Astrocyte (in vitro differentiated cells and primary cell): Measurements from ENCODE around the gene MTARC1. TPM values are rescaled to one million over a fixed set of nuclear protein-coding genes. Genes with fewer than 3 reads are reported as not detected.

Experiments used
- DNase-seq: peaks from one replicate; pipeline ENCODE4 v3.0.0-alpha.2; 2010; ENCODE audit warnings: low read depth
- FAIRE-seq: peaks from 2 replicates; lab custom pipeline; 2011; peaks lifted over from hg19 to GRCh38; lab: Jason Lieb, UNC
- H2AFZ ChIP-seq: 2 replicates; pipeline ENCODE4 v1.6.0; 2012; ENCODE audit warnings: low read depth, low read length, inconsistent platforms
- H3K27ac ChIP-seq: 2 replicates; pipeline ENCODE4 v1.5.1; 2011; ENCODE audit warnings: low read depth, low read length, inconsistent platforms
- H3K27me3 ChIP-seq: 2 replicates; pipeline ENCODE4 v1.6.0; 2011; ENCODE audit warnings: low read length, inconsistent platforms; ENCODE audit not compliant: insufficient read depth
- H3K36me3 ChIP-seq: 2 replicates; pipeline ENCODE4 v1.5.1; 2011; ENCODE audit warnings: low read length, inconsistent platforms; ENCODE audit not compliant: insufficient read depth
- H3K4me1 ChIP-seq: 2 replicates; pipeline ENCODE4 v1.5.1; 2011; ENCODE audit warnings: low read length, inconsistent platforms; ENCODE audit not compliant: insufficient read depth
- H3K4me2 ChIP-seq: 2 replicates; pipeline ENCODE4 v1.6.0; 2012; ENCODE audit warnings: low read length, inconsistent platforms
- H3K4me3 ChIP-seq: 2 replicates; pipeline ENCODE4 v1.5.1; 2011; ENCODE audit warnings: low read depth, mild to moderate bottlenecking, low read length, inconsistent platforms; ENCODE audit not compliant: insufficient read depth
- H3K79me2 ChIP-seq: 2 replicates; pipeline ENCODE4 v1.6.0; 2012; ENCODE audit warnings: mild to moderate bottlenecking, low read length, inconsistent platforms; ENCODE audit not compliant: insufficient read depth
- H3K9ac ChIP-seq: 2 replicates; pipeline ENCODE4 v1.6.0; 2012; ENCODE audit warnings: mild to moderate bottlenecking, low read length, inconsistent platforms
- H3K9me3 ChIP-seq: 2 replicates; pipeline ENCODE4 v1.5.1; 2012; ENCODE audit warnings: low read depth, mild to moderate bottlenecking, low read length, inconsistent platforms; ENCODE audit not compliant: insufficient read depth
- H4K20me1 ChIP-seq: 2 replicates; pipeline ENCODE4 v1.6.0; 2012; ENCODE audit warnings: low read length, inconsistent platforms; ENCODE audit not compliant: insufficient read depth
- H3K27ac Mint-ChIP-seq: one replicate; pipeline ENCODE4 v1.8.0; 2021; ENCODE audit warnings: mild to moderate bottlenecking, mixed read lengths; ENCODE audit not compliant: unreplicated experiment
- H3K27me3 Mint-ChIP-seq: one replicate; pipeline ENCODE4 v1.8.0; 2021; ENCODE audit warnings: low read depth, mixed read lengths; ENCODE audit not compliant: unreplicated experiment
- H3K36me3 Mint-ChIP-seq: one replicate; pipeline ENCODE4 v1.8.0; 2021; ENCODE audit warnings: low read depth, mixed read lengths; ENCODE audit not compliant: unreplicated experiment
- H3K4me1 Mint-ChIP-seq: one replicate; pipeline ENCODE4 v1.8.0; 2021; ENCODE audit warnings: low read depth, mixed read lengths; ENCODE audit not compliant: unreplicated experiment
- H3K4me3 Mint-ChIP-seq: one replicate; pipeline ENCODE4 v1.8.0; 2021; ENCODE audit warnings: mild to moderate bottlenecking, moderate library complexity, mixed read lengths; ENCODE audit not compliant: unreplicated experiment
- H3K9me3 Mint-ChIP-seq: one replicate; pipeline ENCODE4 v1.8.0; 2021; ENCODE audit warnings: mild to moderate bottlenecking, mixed read lengths; ENCODE audit not compliant: unreplicated experiment
- EZH2 ChIP-seq: IDR thresholded peaks from 2 replicates; pipeline ENCODE4 v1.6.1; 2012; ENCODE audit warnings: mild to moderate bottlenecking, low read length, inconsistent platforms; ENCODE audit not compliant: insufficient read depth
- total RNA-seq: library from RNA; stranded (reverse); gene quantifications from 2 replicates; pipeline ENCODE4 v1.2.1, GENCODE V29; 2021
- TF ChIP-seq, protein P1 (sequence below): IDR thresholded peaks from 2 replicates; pipeline ENCODE4 v1.5.1; 2011; ENCODE audit warnings: low read depth, mild to moderate bottlenecking, inconsistent platforms, low read length, moderate library complexity; ENCODE audit not compliant: insufficient read depth

MTARC1 gene
- total RNA-seq, 1 donor from 2014 or later = 8.5 TPM

DNA sequence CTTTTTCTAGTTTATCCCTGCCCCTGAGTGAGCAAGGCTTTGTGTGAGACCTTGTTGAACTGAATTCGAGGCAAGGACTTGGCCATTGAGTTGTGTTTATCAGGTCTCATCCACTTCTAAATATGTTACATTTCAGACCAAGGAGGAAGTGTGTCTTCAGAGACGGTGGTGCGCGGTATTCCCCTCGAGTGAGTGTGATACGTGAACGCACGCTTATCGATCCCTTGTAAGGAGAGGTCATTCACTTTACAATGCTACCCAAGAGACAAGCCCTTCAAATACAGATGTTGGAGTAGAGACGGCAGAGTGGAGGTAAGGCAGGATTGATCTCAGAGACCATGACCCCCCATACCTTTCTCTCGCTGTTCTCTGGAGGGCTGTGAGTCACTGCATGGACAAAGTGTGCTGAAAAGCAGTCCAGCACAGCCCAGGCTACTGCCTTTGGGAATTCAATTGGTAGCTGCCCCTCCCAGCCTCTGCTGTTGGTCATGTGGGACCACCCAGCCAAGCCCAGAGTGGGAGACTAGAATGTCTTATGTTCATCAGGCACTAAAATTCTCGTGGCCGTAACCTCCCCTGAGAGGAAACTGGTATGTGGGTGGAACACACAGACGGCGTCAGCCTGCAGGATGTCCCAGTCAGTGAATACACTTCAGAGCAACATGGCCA, 16.3 kb upstream of the MTARC1 start:
- no peaks in the 10 kb centered on the region for H3K9me3 Mint-ChIP-seq
- Histone ChIP-seq H3K79me2 (no peaks in the 10 kb centered on the region), H3K4me3 (no peak overlapping the region), H3K9ac (no peak overlapping the region), H3K4me1 (no peaks in the 10 kb centered on the region), H3K4me2 (no peak overlapping the region), H3K27me3 (no peaks in the 10 kb centered on the region), H4K20me1 (no peaks in the 10 kb centered on the region), H3K36me3 (no peaks in the 10 kb centered on the region), H3K9me3 (no peaks in the 10 kb centered on the region), H2AFZ (no peak overlapping the region), H3K27ac (no peak overlapping the region)
- no peak for TF ChIP-seq EZH2
- TF ChIP-seq, protein P1, sequence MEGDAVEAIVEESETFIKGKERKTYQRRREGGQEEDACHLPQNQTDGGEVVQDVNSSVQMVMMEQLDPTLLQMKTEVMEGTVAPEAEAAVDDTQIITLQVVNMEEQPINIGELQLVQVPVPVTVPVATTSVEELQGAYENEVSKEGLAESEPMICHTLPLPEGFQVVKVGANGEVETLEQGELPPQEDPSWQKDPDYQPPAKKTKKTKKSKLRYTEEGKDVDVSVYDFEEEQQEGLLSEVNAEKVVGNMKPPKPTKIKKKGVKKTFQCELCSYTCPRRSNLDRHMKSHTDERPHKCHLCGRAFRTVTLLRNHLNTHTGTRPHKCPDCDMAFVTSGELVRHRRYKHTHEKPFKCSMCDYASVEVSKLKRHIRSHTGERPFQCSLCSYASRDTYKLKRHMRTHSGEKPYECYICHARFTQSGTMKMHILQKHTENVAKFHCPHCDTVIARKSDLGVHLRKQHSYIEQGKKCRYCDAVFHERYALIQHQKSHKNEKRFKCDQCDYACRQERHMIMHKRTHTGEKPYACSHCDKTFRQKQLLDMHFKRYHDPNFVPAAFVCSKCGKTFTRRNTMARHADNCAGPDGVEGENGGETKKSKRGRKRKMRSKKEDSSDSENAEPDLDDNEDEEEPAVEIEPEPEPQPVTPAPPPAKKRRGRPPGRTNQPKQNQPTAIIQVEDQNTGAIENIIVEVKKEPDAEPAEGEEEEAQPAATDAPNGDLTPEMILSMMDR = no peak
- no peaks in the 10 kb centered on the region for H3K36me3 Mint-ChIP-seq
- peaks cover 2% of the 10 kb centered on the region for H3K4me1 Mint-ChIP-seq
- no peak overlapping the region for H3K27ac Mint-ChIP-seq
- DNase-seq (no peak), FAIRE-seq (no peak)
- H3K27me3 Mint-ChIP-seq = no peaks in the 10 kb centered on the region
- no peak overlapping the region for H3K4me3 Mint-ChIP-seq

DNA sequence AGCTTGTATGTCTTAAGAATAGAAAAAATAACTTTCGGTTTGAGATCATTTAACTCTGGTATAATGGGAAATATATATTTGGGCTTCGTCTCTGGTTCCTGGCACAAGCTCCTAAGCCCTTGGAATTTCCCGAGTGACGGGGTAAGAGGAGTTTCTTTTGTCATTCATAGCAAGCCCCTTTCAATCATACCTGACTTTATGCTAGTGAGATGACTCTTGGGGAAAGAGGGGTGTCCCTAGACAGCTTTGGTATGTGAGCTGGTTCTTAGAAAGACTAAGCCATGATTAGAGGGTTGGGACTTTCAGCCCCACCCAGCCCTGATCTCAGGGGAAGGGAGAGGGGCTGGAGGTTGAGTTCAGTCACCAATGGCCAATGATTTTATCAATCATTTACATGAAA, 13.9 kb upstream of the MTARC1 start:
- Mint-ChIP-seq H3K27me3 (no peaks in the 10 kb centered on the region), H3K27ac (no peak overlapping the region), H3K36me3 (no peaks in the 10 kb centered on the region), H3K4me1 (peaks cover 2% of the 10 kb centered on the region), H3K4me3 (no peak overlapping the region), H3K9me3 (no peaks in the 10 kb centered on the region)
- Histone ChIP-seq H3K4me2 (no peak overlapping the region), H3K27me3 (no peaks in the 10 kb centered on the region), H3K9ac (no peak overlapping the region), H3K4me1 (no peaks in the 10 kb centered on the region), H3K4me3 (no peak overlapping the region), H3K79me2 (no peaks in the 10 kb centered on the region), H2AFZ (no peak overlapping the region), H3K27ac (no peak overlapping the region), H4K20me1 (no peaks in the 10 kb centered on the region), H3K9me3 (no peaks in the 10 kb centered on the region), H3K36me3 (no peaks in the 10 kb centered on the region)
- TF ChIP-seq, protein P1 = no peak
- TF ChIP-seq EZH2 = no peak
- no peak for FAIRE-seq
- DNase-seq = no peak

DNA sequence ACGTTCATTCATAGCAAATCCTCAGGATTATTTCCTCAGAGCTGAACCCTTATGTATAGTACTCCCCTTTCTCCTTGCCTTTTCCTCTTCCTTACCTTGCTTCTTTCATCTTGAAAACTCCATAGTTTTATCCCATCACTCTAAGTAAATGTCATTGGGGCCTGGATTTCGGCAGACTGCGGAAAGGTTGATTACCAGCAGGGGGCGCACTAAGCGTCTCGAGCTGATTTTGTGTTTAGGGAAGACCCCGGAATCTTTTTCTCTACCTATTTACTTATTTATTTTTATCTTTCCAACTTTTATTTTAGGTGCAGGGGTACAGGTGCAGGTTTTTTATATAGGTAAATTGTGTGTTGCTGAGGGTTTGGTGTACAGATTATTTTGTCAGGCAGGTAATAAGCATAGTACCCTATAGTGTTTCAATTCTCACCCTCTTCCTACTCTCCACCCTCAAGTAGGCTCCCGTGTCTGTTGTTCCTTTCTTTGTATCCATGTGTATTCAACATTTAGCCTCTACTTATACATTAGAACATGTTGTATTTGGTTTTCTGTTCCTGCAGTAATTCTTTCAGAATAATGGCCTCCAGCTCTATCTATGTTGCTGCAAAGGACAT, 11.4 kb upstream of the MTARC1 start:
- Histone ChIP-seq H3K27me3 (no peaks in the 10 kb centered on the region), H3K4me2 (no peak overlapping the region), H2AFZ (no peak overlapping the region), H4K20me1 (no peaks in the 10 kb centered on the region), H3K4me3 (no peak overlapping the region), H3K79me2 (no peaks in the 10 kb centered on the region), H3K9me3 (no peaks in the 10 kb centered on the region), H3K4me1 (no peaks in the 10 kb centered on the region), H3K27ac (no peak overlapping the region), H3K36me3 (no peaks in the 10 kb centered on the region), H3K9ac (no peak overlapping the region)
- Mint-ChIP-seq H3K9me3 (no peaks in the 10 kb centered on the region), H3K4me1 (peaks cover under 1% of the 10 kb centered on the region), H3K36me3 (no peaks in the 10 kb centered on the region), H3K27me3 (no peaks in the 10 kb centered on the region), H3K27ac (no peak overlapping the region), H3K4me3 (no peak overlapping the region)
- DNase-seq (no peak), FAIRE-seq (no peak)
- TF ChIP-seq, protein P1 = peak; percentile 91
- no peak for TF ChIP-seq EZH2
